H9 (cell line): Measurements from ENCODE around the gene FSD1. TPM values are rescaled to one million over a fixed set of nuclear protein-coding genes. Genes with fewer than 3 reads are reported as not detected.

ENCODE experiments used
- DNase-seq: peaks from one replicate; pipeline ENCODE4 v3.0.0-alpha.2; 2017
- H2AFZ ChIP-seq: one replicate; pipeline ENCODE4 v1.6.1; 2013; ENCODE audit warnings: mild to moderate bottlenecking, low read length, control low read depth, moderate library complexity
- H2AK5ac ChIP-seq: 2 replicates; pipeline ENCODE4 v1.6.1; 2013; ENCODE audit warnings: low read length, control low read depth, mixed read lengths; ENCODE audit not compliant: insufficient read length
- H2BK120ac ChIP-seq: one replicate; pipeline ENCODE4 v1.6.1; 2013; ENCODE audit warnings: low read depth, mild to moderate bottlenecking, low read length, control low read depth, inconsistent platforms; ENCODE audit not compliant: poor library complexity, severe bottlenecking
- H2BK12ac ChIP-seq: 2 replicates; pipeline ENCODE4 v1.6.1; 2013; ENCODE audit warnings: low read length, control low read depth, mixed read lengths, low read depth; ENCODE audit not compliant: insufficient read length
- H2BK15ac ChIP-seq: 2 replicates; pipeline ENCODE4 v1.6.1; 2013; ENCODE audit warnings: low read depth, low read length, control low read depth
- H2BK20ac ChIP-seq: one replicate; pipeline ENCODE4 v1.6.1; 2013; ENCODE audit warnings: low read depth, mild to moderate bottlenecking, low read length, control low read depth, inconsistent platforms; ENCODE audit not compliant: poor library complexity, severe bottlenecking
- H2BK5ac ChIP-seq: 2 replicates; pipeline ENCODE4 v1.6.1; 2013; ENCODE audit warnings: low read length, control low read depth, mixed read lengths; ENCODE audit not compliant: insufficient read length
- H3K14ac ChIP-seq: 2 replicates; pipeline ENCODE4 v1.6.1; 2013; ENCODE audit warnings: low read length, control low read depth; ENCODE audit not compliant: insufficient read depth
- H3K18ac ChIP-seq: 2 replicates; pipeline ENCODE4 v1.6.1; 2013; ENCODE audit warnings: low read depth, mild to moderate bottlenecking, mixed read lengths, low read length, control low read depth; ENCODE audit not compliant: insufficient read length
- H3K23ac ChIP-seq: 2 replicates; pipeline ENCODE4 v1.6.1; 2013; ENCODE audit warnings: low read length, control low read depth, mixed read lengths, low read depth; ENCODE audit not compliant: insufficient read length
- H3K23me2 ChIP-seq: 2 replicates; pipeline ENCODE4 v1.6.1; 2013; ENCODE audit warnings: low read depth, mild to moderate bottlenecking, mixed read lengths, low read length, control low read depth; ENCODE audit not compliant: insufficient read length, poor library complexity, severe bottlenecking
- H3K27ac ChIP-seq: 2 replicates; pipeline ENCODE4 v1.5.1; 2013; ENCODE audit warnings: low read length, control low read depth, mixed read lengths, low read depth; ENCODE audit not compliant: insufficient read length
- H3K27me3 ChIP-seq: 2 replicates; pipeline ENCODE4 v1.6.1; 2013; ENCODE audit warnings: low read length, control low read depth, inconsistent platforms; ENCODE audit not compliant: insufficient read depth
- H3K4ac ChIP-seq: 2 replicates; pipeline ENCODE4 v1.6.1; 2013; ENCODE audit warnings: low read depth, mild to moderate bottlenecking, control low read depth, inconsistent platforms, low read length, moderate library complexity
- H3K4me1 ChIP-seq: 2 replicates; pipeline ENCODE4 v1.6.1; 2013; ENCODE audit warnings: low read length, control low read depth, inconsistent platforms; ENCODE audit not compliant: insufficient read depth
- H3K4me2 ChIP-seq: 2 replicates; pipeline ENCODE4 v1.6.1; 2013; ENCODE audit warnings: low read length, control low read depth, mixed read lengths; ENCODE audit not compliant: insufficient read length, insufficient read depth
- H3K56ac ChIP-seq: 2 replicates; pipeline ENCODE4 v1.6.1; 2013; ENCODE audit warnings: low read depth, mild to moderate bottlenecking, mixed read lengths, low read length, control low read depth; ENCODE audit not compliant: insufficient read length
- H3K79me1 ChIP-seq: 2 replicates; pipeline ENCODE4 v1.6.1; 2013; ENCODE audit warnings: low read depth, mild to moderate bottlenecking, moderate library complexity, low read length, control low read depth, inconsistent platforms; ENCODE audit not compliant: insufficient read depth, poor library complexity, severe bottlenecking
- H3K79me2 ChIP-seq: 2 replicates; pipeline ENCODE4 v1.6.1; 2013; ENCODE audit warnings: low read length, control low read depth, inconsistent platforms; ENCODE audit not compliant: insufficient read depth
- H3K9ac ChIP-seq: 2 replicates; pipeline ENCODE4 v1.6.1; 2013; ENCODE audit warnings: low read length, control low read depth, mixed read lengths; ENCODE audit not compliant: insufficient read length; ENCODE audit errors: extremely low read depth
- H3K9me3 ChIP-seq: one replicate; pipeline ENCODE4 v1.6.1; 2013; ENCODE audit warnings: low read depth, low read length, inconsistent platforms; ENCODE audit not compliant: control insufficient read depth
- H3T11ph ChIP-seq: one replicate; pipeline ENCODE4 v1.6.1; 2013; ENCODE audit warnings: mild to moderate bottlenecking, low read length, control low read depth, inconsistent platforms
- H4K20me1 ChIP-seq: one replicate; pipeline ENCODE4 v1.6.1; 2013; ENCODE audit not compliant: control insufficient read depth, insufficient read length, insufficient read depth
- H4K5ac ChIP-seq: 2 replicates; pipeline ENCODE4 v1.6.1; 2013; ENCODE audit warnings: low read depth, mild to moderate bottlenecking, mixed read lengths, low read length, control low read depth; ENCODE audit not compliant: insufficient read length
- H4K8ac ChIP-seq: replicated peaks from 2 replicates; pipeline ENCODE4 v1.6.1; 2013; ENCODE audit warnings: low read length, control low read depth, mixed read lengths, low read depth; ENCODE audit not compliant: insufficient read length
- H4K91ac ChIP-seq: 2 replicates; pipeline ENCODE4 v1.6.1; 2013; ENCODE audit warnings: low read depth, mild to moderate bottlenecking, moderate library complexity, mixed read lengths, low read length, control low read depth; ENCODE audit not compliant: insufficient read length
- H3K27ac Mint-ChIP-seq, 3 experiments: 2 replicates in 2 of 3; 3 replicates in 1 of 3; pipeline ENCODE4 v1.8.0; 2020 to 2021; ENCODE audit warnings: mixed read lengths in 3 of 3, mild to moderate bottlenecking in 1 of 3, moderate library complexity in 1 of 3
- H3K27me3 Mint-ChIP-seq: 2 replicates; pipeline ENCODE4 v1.8.0; 2021; ENCODE audit warnings: low read depth, mild to moderate bottlenecking, moderate library complexity, mixed read lengths
- H3K36me3 Mint-ChIP-seq, 3 experiments: 2 replicates in 2 of 3; 3 replicates in 1 of 3; pipeline ENCODE4 v1.8.0; 2020 to 2021; ENCODE audit warnings: low read depth in 3 of 3, mixed read lengths in 3 of 3; ENCODE audit not compliant: insufficient read depth in 1 of 3
- H3K4me1 Mint-ChIP-seq, 2 experiments: 2 replicates each; pipeline ENCODE4 v1.8.0; 2020; ENCODE audit warnings: mixed read lengths in 2 of 2
- H3K4me3 Mint-ChIP-seq, 2 experiments: 2 replicates in 1 of 2; 3 replicates in 1 of 2; pipeline ENCODE4 v1.8.0; 2020 to 2021; ENCODE audit warnings: mild to moderate bottlenecking in 2 of 2, mixed read lengths in 2 of 2, moderate library complexity in 1 of 2
- H3K9me3 Mint-ChIP-seq, 2 experiments: 2 replicates in 1 of 2; 3 replicates in 1 of 2; pipeline ENCODE4 v1.8.0; 2020; ENCODE audit warnings: mild to moderate bottlenecking in 2 of 2, mixed read lengths in 2 of 2, moderate library complexity in 1 of 2
- WGBS: extraction: QIAGEN DNeasy Blood & Tissue Kit; methylation state at CpG from one replicate; pipeline ENCODE4 v1.1.7; 2013; ENCODE audit warnings: missing lambda C conversion rate, low lambda C conversion rate, mixed read lengths; ENCODE audit not compliant: insufficient read length; ENCODE audit errors: extremely low coverage; 5-methylcytosine and 5-hydroxymethylcytosine counted together
- total RNA-seq: library from RNA; stranded (reverse); gene quantifications from 2 replicates; pipeline ENCODE4 v1.2.1, GENCODE V29; 2021
- TF ChIP-seq, protein P1 (sequence below): fragments of 200-600 bp; sonication (generic); conservative IDR thresholded peaks from 3 replicates; pipeline ENCODE4 v1.8.0; 2021; ENCODE audit warnings: antibody characterized with exemption, mild to moderate bottlenecking

The FSD1 gene
- total RNA-seq, 1 experiment from 2014 or later = 53.6 TPM

DNA sequence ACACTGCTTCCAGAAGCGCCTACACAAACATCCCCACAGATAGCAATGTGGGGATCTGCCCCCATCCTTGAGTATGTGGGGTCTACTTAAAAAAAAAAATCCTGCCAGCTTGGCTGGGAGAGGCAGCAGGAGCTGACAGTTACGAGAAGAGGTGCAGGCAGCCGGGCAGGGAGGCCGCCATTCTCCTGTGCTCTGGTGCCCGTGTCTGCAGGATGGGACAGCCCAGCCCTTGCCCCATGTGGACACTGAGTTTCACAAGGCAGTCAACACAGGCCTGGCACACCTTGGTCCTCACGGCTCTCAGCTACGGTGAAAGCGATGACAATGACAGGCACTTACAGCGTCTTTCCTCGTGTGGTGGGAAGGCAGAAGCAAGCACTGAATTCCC lies 62.9 kb downstream of the FSD1 start:
- H3K9ac ChIP-seq = no peak overlapping the region
- no peaks in the 10 kb centered on the region for H3K27me3 ChIP-seq
- Mint-ChIP-seq H3K27me3 (peaks cover 4% of the 10 kb centered on the region; the same call in 1 of the 2 replicates), H3K4me1 (peaks cover 10 to 20% of the 10 kb centered on the region in 2 experiments), H3K36me3 (peaks cover 3 to 23% (median 11%) of the 10 kb centered on the region in 3 experiments; a peak in 4 of 7 replicates), H3K4me3 (no peak overlapping the region), H3K9me3 (no peaks in the 10 kb centered on the region), H3K27ac (peak overlapping the region; percentile 20 to 76 (median 64); a peak in 3 of 7 replicates)
- no peaks in the 10 kb centered on the region for H3K23me2 ChIP-seq
- H3K23ac ChIP-seq = no peak overlapping the region
- H4K20me1 ChIP-seq = no peaks in the 10 kb centered on the region
- H2BK120ac ChIP-seq = no peak overlapping the region
- H3K14ac ChIP-seq = no peak overlapping the region
- H2AK5ac ChIP-seq = no peak overlapping the region
- H3K79me2 ChIP-seq = no peaks in the 10 kb centered on the region
- WGBS = no CpG with 5 or more reads among the region's 10 CpGs
- H4K5ac ChIP-seq = no peak overlapping the region
- TF ChIP-seq, protein P1, sequence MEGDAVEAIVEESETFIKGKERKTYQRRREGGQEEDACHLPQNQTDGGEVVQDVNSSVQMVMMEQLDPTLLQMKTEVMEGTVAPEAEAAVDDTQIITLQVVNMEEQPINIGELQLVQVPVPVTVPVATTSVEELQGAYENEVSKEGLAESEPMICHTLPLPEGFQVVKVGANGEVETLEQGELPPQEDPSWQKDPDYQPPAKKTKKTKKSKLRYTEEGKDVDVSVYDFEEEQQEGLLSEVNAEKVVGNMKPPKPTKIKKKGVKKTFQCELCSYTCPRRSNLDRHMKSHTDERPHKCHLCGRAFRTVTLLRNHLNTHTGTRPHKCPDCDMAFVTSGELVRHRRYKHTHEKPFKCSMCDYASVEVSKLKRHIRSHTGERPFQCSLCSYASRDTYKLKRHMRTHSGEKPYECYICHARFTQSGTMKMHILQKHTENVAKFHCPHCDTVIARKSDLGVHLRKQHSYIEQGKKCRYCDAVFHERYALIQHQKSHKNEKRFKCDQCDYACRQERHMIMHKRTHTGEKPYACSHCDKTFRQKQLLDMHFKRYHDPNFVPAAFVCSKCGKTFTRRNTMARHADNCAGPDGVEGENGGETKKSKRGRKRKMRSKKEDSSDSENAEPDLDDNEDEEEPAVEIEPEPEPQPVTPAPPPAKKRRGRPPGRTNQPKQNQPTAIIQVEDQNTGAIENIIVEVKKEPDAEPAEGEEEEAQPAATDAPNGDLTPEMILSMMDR = no peak
- no peaks in the 10 kb centered on the region for H3K79me1 ChIP-seq
- H2BK20ac ChIP-seq = no peak overlapping the region
- no peak overlapping the region for H3T11ph ChIP-seq
- H3K4me1 ChIP-seq = no peaks in the 10 kb centered on the region; the same call in 1 of the 2 replicates
- no peak overlapping the region for H2BK5ac ChIP-seq
- no peak overlapping the region for H4K8ac ChIP-seq
- no peak overlapping the region for H3K56ac ChIP-seq
- no peaks in the 10 kb centered on the region for H3K9me3 ChIP-seq
- H3K18ac ChIP-seq = no peak overlapping the region
- H2BK15ac ChIP-seq = no peak overlapping the region
- DNase-seq = no peak
- no peak overlapping the region for H3K4ac ChIP-seq
- H3K4me2 ChIP-seq = no peak overlapping the region
- no peak overlapping the region for H2BK12ac ChIP-seq
- no peak overlapping the region for H4K91ac ChIP-seq
- H3K27ac ChIP-seq = no peak overlapping the region
- no peak overlapping the region for H2AFZ ChIP-seq
